ENCODE data around the gene RANBP6. TPM values are rescaled to one million over a fixed set of nuclear protein-coding genes. Genes with fewer than 3 reads are reported as not detected.
A peak's percentile ranks its signal among the peaks of the same experiment; 100 is the strongest.
"Not testable (repeated sequence)": the region's sequence is repeated elsewhere in the genome, so short reads cannot be mapped to it uniquely, and the experiment has no call there.

RANBP6 gene
- total RNA-seq, result 14.8 TPM
- long read RNA-seq, full-length matches to known transcripts, result 28 of 28 reads
- long read RNA-seq, partial matches to known transcripts, result 0 of 28 reads
- long read RNA-seq, other reads (novel, unspliced or antisense), result 0 of 28 reads

DNA sequence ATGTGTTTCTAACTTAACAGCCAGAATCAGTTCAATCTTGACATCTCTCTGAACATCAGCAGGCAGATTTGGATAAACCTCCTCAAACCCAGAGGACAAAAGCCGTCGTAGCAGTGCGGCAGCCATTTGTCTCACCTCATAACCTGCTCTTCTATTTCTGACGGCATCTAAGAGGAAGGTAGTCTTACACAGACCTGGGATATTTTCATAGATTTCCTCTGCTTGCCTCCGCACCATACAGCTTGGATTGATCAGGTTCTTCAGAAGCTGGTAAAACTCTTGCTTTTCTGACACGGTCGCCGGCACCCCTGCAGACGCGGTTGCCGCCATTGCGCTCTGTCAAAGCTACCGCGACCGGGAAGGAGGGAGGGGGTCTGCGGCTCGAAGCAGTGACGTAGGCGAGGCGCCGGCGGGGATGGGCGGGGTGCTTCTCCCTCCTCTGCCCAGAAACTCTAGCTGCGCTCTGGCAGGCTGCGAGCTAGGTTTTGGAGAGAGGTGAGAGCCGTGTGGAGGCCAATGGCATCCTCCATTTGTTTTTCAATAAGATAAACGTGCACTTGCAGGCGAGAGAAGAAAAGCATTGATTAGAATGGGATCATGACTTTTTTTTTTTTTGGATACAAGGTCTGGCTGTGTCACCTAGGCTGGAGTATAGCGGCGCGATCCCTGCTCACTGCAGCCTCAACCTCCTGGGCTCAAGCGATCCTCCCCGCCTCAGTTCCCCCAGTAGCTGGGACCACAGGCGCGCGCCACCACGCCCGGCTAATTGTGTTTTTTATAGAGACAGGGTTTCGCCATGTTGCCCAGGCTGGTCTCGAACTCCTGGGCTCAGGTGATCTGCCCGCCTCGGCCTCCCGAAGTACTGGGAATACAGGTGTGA lies at the start of gene RANBP6:
Gene RANBP6 (minus strand): TSS at position 347 of the 880 bp plus-strand sequence. CDS start 17 bp downstream, at position 330.
- TF ChIP-seq, protein P1, sequence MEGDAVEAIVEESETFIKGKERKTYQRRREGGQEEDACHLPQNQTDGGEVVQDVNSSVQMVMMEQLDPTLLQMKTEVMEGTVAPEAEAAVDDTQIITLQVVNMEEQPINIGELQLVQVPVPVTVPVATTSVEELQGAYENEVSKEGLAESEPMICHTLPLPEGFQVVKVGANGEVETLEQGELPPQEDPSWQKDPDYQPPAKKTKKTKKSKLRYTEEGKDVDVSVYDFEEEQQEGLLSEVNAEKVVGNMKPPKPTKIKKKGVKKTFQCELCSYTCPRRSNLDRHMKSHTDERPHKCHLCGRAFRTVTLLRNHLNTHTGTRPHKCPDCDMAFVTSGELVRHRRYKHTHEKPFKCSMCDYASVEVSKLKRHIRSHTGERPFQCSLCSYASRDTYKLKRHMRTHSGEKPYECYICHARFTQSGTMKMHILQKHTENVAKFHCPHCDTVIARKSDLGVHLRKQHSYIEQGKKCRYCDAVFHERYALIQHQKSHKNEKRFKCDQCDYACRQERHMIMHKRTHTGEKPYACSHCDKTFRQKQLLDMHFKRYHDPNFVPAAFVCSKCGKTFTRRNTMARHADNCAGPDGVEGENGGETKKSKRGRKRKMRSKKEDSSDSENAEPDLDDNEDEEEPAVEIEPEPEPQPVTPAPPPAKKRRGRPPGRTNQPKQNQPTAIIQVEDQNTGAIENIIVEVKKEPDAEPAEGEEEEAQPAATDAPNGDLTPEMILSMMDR (IDR thresholded peaks at IDR 0.05), result no peak
- Histone ChIP-seq H3K36me3 (peaks cover 11% of the 10 kb centered on the region), H3K9me3 (no peaks in the 10 kb centered on the region), H3K27ac (peak within 1 kb of the TSS; percentile 86), H3K27me3 (no peaks in the 10 kb centered on the region), H3K4me3 (peak within 1 kb of the TSS; percentile 84), H3K4me1 (peaks cover 24% of the 10 kb centered on the region)
- peak; percentile 96 for DNase-seq
- intact Hi-C loops (cut with DNase I), result no loop called here
- peak; percentile 100 for ATAC-seq

DNA sequence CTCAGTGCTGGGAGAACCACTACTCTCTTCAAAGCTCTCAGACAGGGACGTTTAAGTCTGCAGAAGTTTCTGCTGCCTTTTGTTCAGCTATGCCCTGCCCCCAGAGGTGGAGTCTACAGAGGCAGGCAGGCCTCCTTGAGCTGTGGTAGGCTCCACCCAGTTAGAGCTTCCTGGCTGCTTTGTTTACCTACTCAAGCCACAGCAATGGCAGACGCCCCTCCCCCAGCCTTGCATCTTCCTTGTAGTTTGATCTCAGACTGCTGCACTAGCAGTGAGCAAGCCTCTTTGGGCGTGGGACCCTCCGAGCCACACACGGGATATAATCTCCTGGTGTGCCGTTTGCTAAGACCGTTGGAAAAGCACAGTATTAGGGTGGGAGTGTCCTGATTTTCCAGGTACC lies 47.7 kb upstream of the RANBP6 start:
- H3K9me3 ChIP-seq; ATAC-seq; intact Hi-C loops (cut with DNase I): not testable (repeated sequence)

DNA sequence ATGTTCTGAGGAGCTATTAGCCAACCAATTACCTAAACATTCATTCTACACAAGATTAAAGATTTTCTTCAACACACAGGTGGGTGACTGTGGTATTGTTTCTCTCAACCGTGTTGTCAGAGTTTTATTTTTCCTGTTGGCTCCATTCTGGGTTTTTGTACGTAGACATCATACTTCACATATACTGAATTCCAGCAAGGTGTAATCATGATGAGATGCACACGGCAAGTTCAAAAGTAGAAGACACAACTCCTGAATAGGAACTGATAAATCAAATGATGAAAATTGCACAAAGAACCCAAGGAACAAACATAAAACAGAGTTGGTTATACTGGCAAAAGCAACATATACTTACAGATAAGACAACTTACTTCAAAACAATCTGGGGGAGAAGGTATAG lies 40.2 kb upstream of the RANBP6 start:
- TF ChIP-seq, protein P1 (IDR thresholded peaks at IDR 0.05), result no peak
- ATAC-seq, result no peak
- Histone ChIP-seq H3K4me3 (no peak overlapping the region), H3K27me3 (no peaks in the 10 kb centered on the region), H3K4me1 (no peaks in the 10 kb centered on the region), H3K36me3 (no peaks in the 10 kb centered on the region), H3K9me3 (no peaks in the 10 kb centered on the region), H3K27ac (no peak overlapping the region)
- DNase-seq, result no peak
- intact Hi-C loops (cut with DNase I), result no loop called here

More for the DNA sequence above, 47.7 kb upstream of the RANBP6 start:
- not testable (repeated sequence) for DNase-seq, H3K4me3 ChIP-seq, H3K27ac ChIP-seq, H3K27me3 ChIP-seq, H3K4me1 ChIP-seq, H3K36me3 ChIP-seq

DNA sequence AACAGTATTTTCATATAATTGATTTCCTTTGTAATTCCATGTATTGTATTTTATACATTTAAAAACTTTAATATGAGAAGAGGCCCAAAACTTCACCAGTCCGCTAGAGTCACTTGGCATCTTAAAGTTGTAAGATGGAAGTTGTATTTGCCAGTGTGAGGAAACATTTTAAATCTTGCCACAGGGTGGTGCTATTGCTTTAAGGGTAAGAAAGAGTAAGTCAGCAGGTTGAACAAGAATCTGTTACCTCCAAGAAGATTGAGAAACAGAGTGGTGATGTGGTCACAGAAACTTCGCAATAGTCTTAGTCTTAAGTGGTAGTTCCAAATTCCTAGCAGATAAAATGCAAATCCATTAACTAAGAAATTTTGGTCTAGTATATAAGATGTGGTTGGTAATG lies 39.8 kb upstream of the RANBP6 start:
- intact Hi-C loops (cut with DNase I), result no loop called here
- ATAC-seq, result peak; percentile 97
- H3K36me3 ChIP-seq, result no peaks in the 10 kb centered on the region

DNA sequence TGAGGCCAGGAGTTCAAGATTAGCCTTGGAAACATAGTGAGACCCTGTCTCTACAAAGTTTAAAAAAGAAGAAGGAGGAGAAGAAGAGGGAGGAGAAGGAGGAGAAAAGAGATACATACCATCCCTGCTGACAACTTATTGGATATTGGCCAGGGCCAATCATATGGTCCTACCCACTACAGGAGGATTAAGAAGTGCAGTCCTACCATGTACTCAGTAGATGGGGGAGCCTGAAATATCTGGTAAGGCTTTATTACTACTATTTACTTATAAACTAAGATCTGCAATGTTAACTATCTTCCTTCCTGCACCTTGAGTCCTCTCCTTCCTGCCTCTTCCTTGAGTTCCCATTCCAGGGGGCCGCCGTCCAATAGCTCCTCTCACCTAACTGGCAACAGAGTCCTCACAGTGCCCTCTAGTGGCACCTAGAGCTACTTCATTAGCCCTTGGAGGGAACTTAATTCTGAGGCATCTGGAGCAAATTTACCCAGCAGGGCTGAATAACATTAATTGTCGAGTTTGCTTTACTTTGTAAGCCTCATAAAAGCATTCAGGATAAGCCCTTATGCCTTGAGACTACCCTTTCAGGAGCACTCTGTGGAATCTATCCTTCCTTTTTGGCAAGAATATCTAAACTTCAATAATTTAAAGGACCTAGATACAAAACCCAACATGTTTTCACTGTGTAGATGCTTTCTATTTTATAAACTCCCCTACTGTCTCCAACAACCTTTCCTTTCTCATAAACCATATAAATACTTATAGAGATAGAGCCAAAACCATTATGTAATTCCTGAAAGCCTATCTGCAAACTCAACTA lies 39.1 kb upstream of the RANBP6 start:
- no peak for DNase-seq
- no peak overlapping the region for H3K27ac ChIP-seq
- peak; percentile 95 for ATAC-seq
- H3K36me3 ChIP-seq, result no peaks in the 10 kb centered on the region
- intact Hi-C loops (cut with DNase I), result no loop called here
- TF ChIP-seq, protein P1 (IDR thresholded peaks at IDR 0.05), result peak; percentile 86
- H3K27me3 ChIP-seq, result no peaks in the 10 kb centered on the region
- H3K4me1 ChIP-seq, result no peaks in the 10 kb centered on the region
- H3K4me3 ChIP-seq, result no peak overlapping the region
- no peaks in the 10 kb centered on the region for H3K9me3 ChIP-seq

More for the DNA sequence above, 39.8 kb upstream of the RANBP6 start:
- no peak overlapping the region for H3K4me3 ChIP-seq
- no peaks in the 10 kb centered on the region for H3K4me1 ChIP-seq
- H3K9me3 ChIP-seq, result no peaks in the 10 kb centered on the region
- no peak for DNase-seq
- TF ChIP-seq, protein P1 (IDR thresholded peaks at IDR 0.05), result peak; percentile 59
- H3K27ac ChIP-seq, result no peak overlapping the region
- no peaks in the 10 kb centered on the region for H3K27me3 ChIP-seq
